ENCODE results near the gene CDH12.

CDH12 gene

GRCh38 chr5:22036061-22036460 is 817.1 kb downstream of the CDH12 start:
- no peak for TF ChIP-seq GATA2 (IDR thresholded peaks at IDR 0.05; ENCODE audit: low read depth, low read length)
- TF ChIP-seq GATA3 (IDR thresholded peaks at IDR 0.05; ENCODE audit: low read depth, low read length), result no peak

GRCh38 chr5:22033066-22033465 is 820.1 kb downstream of the CDH12 start:
- no peak for TF ChIP-seq GATA3 (IDR thresholded peaks at IDR 0.05; ENCODE audit: low read depth, low read length)
- no peak for TF ChIP-seq GATA2 (IDR thresholded peaks at IDR 0.05; ENCODE audit: low read depth, low read length)

GRCh38 chr5:22023784-22024183 is 829.4 kb downstream of the CDH12 start:
- TF ChIP-seq GATA2 (IDR thresholded peaks at IDR 0.05; ENCODE audit: low read depth, low read length) (no peak), GATA3 (IDR thresholded peaks at IDR 0.05; ENCODE audit: low read depth, low read length) (no peak)

GRCh38 chr5:21931116-21931515 is 922.0 kb downstream of the CDH12 start:
- TF ChIP-seq GATA2 (IDR thresholded peaks at IDR 0.05; ENCODE audit: low read depth, low read length) (no peak), GATA3 (IDR thresholded peaks at IDR 0.05; ENCODE audit: low read depth, low read length) (no peak)

GRCh38 chr5:21919414-21920022 is 933.6 kb downstream of the CDH12 start:
- no peak for TF ChIP-seq GATA3 (IDR thresholded peaks at IDR 0.05; ENCODE audit: low read depth, low read length)
- TF ChIP-seq GATA2 (IDR thresholded peaks at IDR 0.05; ENCODE audit: low read depth, low read length), result no peak

GRCh38 chr5:21918451-21918850 is 934.7 kb downstream of the CDH12 start:
- TF ChIP-seq GATA2 (IDR thresholded peaks at IDR 0.05; ENCODE audit: low read depth, low read length), result no peak
- no peak for TF ChIP-seq GATA3 (IDR thresholded peaks at IDR 0.05; ENCODE audit: low read depth, low read length)

GRCh38 chr5:21910731-21911130 is 942.4 kb downstream of the CDH12 start:
- TF ChIP-seq GATA3 (IDR thresholded peaks at IDR 0.05; ENCODE audit: low read depth, low read length) (no peak), GATA2 (IDR thresholded peaks at IDR 0.05; ENCODE audit: low read depth, low read length) (no peak)

- TF ChIP-seq GATA2 (IDR thresholded peaks at IDR 0.05; ENCODE audit: low read depth, low read length) (no peak), GATA3 (IDR thresholded peaks at IDR 0.05; ENCODE audit: low read depth, low read length) (no peak)
Observed at GRCh38 chr5:21895766-21896350, 957.3 kb downstream of the CDH12 start.

GRCh38 chr5:21893161-21893560 is 960.0 kb downstream of the CDH12 start:
- no peak for TF ChIP-seq GATA3 (IDR thresholded peaks at IDR 0.05; ENCODE audit: low read depth, low read length)
- no peak for TF ChIP-seq GATA2 (IDR thresholded peaks at IDR 0.05; ENCODE audit: low read depth, low read length)

- TF ChIP-seq GATA3 (IDR thresholded peaks at IDR 0.05; ENCODE audit: low read depth, low read length) (no peak), GATA2 (IDR thresholded peaks at IDR 0.05; ENCODE audit: low read depth, low read length) (no peak)
Observed at GRCh38 chr5:21889581-21889980, 963.6 kb downstream of the CDH12 start.

- TF ChIP-seq GATA3 (IDR thresholded peaks at IDR 0.05; ENCODE audit: low read depth, low read length), result no peak
- no peak for TF ChIP-seq GATA2 (IDR thresholded peaks at IDR 0.05; ENCODE audit: low read depth, low read length)
Observed at GRCh38 chr5:21882074-21882745, 970.9 kb downstream of the CDH12 start.

GRCh38 chr5:21880164-21880563 is 973.0 kb downstream of the CDH12 start:
- no peak for TF ChIP-seq GATA3 (IDR thresholded peaks at IDR 0.05; ENCODE audit: low read depth, low read length)
- no peak for TF ChIP-seq GATA2 (IDR thresholded peaks at IDR 0.05; ENCODE audit: low read depth, low read length)

- no peak for TF ChIP-seq GATA3 (IDR thresholded peaks at IDR 0.05; ENCODE audit: low read depth, low read length)
- no peak for TF ChIP-seq GATA2 (IDR thresholded peaks at IDR 0.05; ENCODE audit: low read depth, low read length)
Observed at GRCh38 chr5:21862986-21863385, 990.2 kb downstream of the CDH12 start.

GRCh38 chr5:21858441-21858840 is 994.7 kb downstream of the CDH12 start:
- no peak for TF ChIP-seq GATA3 (IDR thresholded peaks at IDR 0.05; ENCODE audit: low read depth, low read length)
- TF ChIP-seq GATA2 (IDR thresholded peaks at IDR 0.05; ENCODE audit: low read depth, low read length), result no peak

GRCh38 chr5:21856987-21857386 is 996.2 kb downstream of the CDH12 start:
- TF ChIP-seq GATA3 (IDR thresholded peaks at IDR 0.05; ENCODE audit: low read depth, low read length) (no peak), GATA2 (IDR thresholded peaks at IDR 0.05; ENCODE audit: low read depth, low read length) (no peak)

Measured in SH-SY5Y (cell line).